Body of pancreas (tissue), 4 donors: Measurements from ENCODE around the gene SRRM2.

Experiments
- POLR2A ChIP-seq, 3 donors: fragments of 450-650 bp; IDR thresholded peaks; one replicate each; pipeline ENCODE4 v1.6.1; 2016; ENCODE audit warnings: antibody characterized with exemption in 3 of 3, mild to moderate bottlenecking in 2 of 3
- TF ChIP-seq, protein P1 (sequence below), 7 experiments: fragments of 450-650 bp in 4 of 7; fragments of 200-600 bp in 3 of 7; sonication (generic) in 3 of 7; IDR thresholded peaks; one replicate each; pipeline ENCODE4 v1.5.1; 2016 to 2019; ENCODE audit warnings: antibody characterized with exemption in 7 of 7

DNA sequence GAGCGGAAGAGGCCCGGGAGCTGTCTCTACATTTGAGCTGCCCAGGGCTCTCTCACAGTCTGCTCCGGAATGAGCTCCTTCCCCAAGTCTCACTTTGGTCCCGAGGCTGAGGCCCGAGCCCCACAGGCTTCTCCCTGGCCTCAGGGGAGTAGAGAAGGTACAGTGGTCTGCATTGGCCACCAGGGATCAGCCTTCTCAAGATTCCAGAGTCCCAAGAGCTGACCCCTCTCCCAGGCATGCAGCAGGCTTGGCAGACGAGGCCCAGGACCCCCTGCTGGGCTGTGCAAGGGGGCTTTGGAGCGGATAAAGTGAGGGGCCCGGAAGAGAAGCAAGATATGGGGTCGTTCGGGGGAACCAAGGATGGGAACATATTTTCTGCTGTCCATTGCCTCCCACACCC lies 35.5 kb upstream of the SRRM2 start:
- TF ChIP-seq, protein P1, sequence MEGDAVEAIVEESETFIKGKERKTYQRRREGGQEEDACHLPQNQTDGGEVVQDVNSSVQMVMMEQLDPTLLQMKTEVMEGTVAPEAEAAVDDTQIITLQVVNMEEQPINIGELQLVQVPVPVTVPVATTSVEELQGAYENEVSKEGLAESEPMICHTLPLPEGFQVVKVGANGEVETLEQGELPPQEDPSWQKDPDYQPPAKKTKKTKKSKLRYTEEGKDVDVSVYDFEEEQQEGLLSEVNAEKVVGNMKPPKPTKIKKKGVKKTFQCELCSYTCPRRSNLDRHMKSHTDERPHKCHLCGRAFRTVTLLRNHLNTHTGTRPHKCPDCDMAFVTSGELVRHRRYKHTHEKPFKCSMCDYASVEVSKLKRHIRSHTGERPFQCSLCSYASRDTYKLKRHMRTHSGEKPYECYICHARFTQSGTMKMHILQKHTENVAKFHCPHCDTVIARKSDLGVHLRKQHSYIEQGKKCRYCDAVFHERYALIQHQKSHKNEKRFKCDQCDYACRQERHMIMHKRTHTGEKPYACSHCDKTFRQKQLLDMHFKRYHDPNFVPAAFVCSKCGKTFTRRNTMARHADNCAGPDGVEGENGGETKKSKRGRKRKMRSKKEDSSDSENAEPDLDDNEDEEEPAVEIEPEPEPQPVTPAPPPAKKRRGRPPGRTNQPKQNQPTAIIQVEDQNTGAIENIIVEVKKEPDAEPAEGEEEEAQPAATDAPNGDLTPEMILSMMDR (IDR thresholded peaks at IDR 0.05): no peak
- TF ChIP-seq POLR2A (IDR thresholded peaks at IDR 0.05): no peak
